ENCODE data around the gene ARHGAP6. TPM values are rescaled to one million over a fixed set of nuclear protein-coding genes. Genes with fewer than 3 reads are reported as not detected.
"Not testable (repeated sequence)": the region's sequence is repeated elsewhere in the genome, so short reads cannot be mapped to it uniquely, and the experiment has no call there.

ARHGAP6 gene
- total and polyA plus RNA-seq, 2 of the 13 experiments (the other 11 are each of a cell fraction or from before 2014, with no cell fraction given) = 0.11 TPM; not detected in 1

- TF ChIP-seq ZNF280D (CRISPR knock-in tag; IDR thresholded peaks at IDR 0.05) (no peak), ZC3H13 (CRISPR knock-in tag; IDR thresholded peaks at IDR 0.05) (no peak), MTA3 (CRISPR knock-in tag; IDR thresholded peaks at IDR 0.05) (no peak), CBX5 (CRISPR knock-in tag; IDR thresholded peaks at IDR 0.05; ENCODE audit: borderline replicate concordance) (no peak), TGIF2 (CRISPR knock-in tag; IDR thresholded peaks at IDR 0.05) (no peak), MYNN (CRISPR knock-in tag; IDR thresholded peaks at IDR 0.05; ENCODE audit: low read depth) (no peak), ZHX2 (IDR thresholded peaks at IDR 0.05; ENCODE audit: low read depth) (no peak), ZHX2 (CRISPR knock-in tag; IDR thresholded peaks at IDR 0.05; ENCODE audit: borderline replicate concordance) (no peak)
Observed at GRCh38 chrX:11579636-11580600, 85.8 kb downstream of the ARHGAP6 start (continued).

- H3K9ac ChIP-seq (ENCODE audit: insufficient read depth, low read depth, low read length); H3K4me2 ChIP-seq (ENCODE audit: low read depth, low read length); H3K9me3 ChIP-seq (ENCODE audit: low read length); H2AFZ ChIP-seq (ENCODE audit: low read length); H3K4me3 ChIP-seq (replicated peaks in 1 of 3; ENCODE audit: insufficient read depth in 1 of 3, low read depth in 2 of 3, low read length in 3 of 3); H3K27ac ChIP-seq (ENCODE audit: extremely low read length, insufficient read depth, low read length); H3K79me2 ChIP-seq (ENCODE audit: insufficient read depth, low read length); POLR2A ChIA-PET; DNase-seq (ENCODE audit: low spot score); BruUV-seq (replicated peaks); ATAC-seq; CTCF ChIA-PET (ENCODE audit: low intra/inter-chr PET ratio, low total read pairs); intact Hi-C loops (cut with micrococcal nuclease; ENCODE audit: unreplicated experiment); H4K20me1 ChIP-seq (ENCODE audit: insufficient read depth, low read length); H3K27me3 ChIP-seq (ENCODE audit: control insufficient read depth in 1 of 2, insufficient read depth in 2 of 2, low read length in 2 of 2); H3K36me3 ChIP-seq (replicated peaks in 1 of 2; ENCODE audit: control insufficient read depth in 1 of 2, insufficient read depth in 2 of 2, low read length in 2 of 2); in situ Hi-C loops (cut with HindIII; ENCODE audit: extremely low pct_ligation_motif_present, low pct_unique_long_range_greater_than_20kb); FAIRE-seq; H3K4me1 ChIP-seq (ENCODE audit: insufficient read depth, low read length): not testable (repeated sequence)
- WGBS (ENCODE audit: low lambda C conversion rate) = 0% methylated on average over 1 of the region's 1 CpG
Observed at GRCh38 chrX:11578301-11578700, 87.4 kb downstream of the ARHGAP6 start.

Measured in HepG2 (cell line).